NCI-H1417 (cell line): ENCODE data around the gene TTLL1.

Experiments
- DNase-seq, 3 experiments: peaks; one replicate each; lab custom pipeline; 2025; lab: John Stamatoyannopoulos, UW

The TTLL1 gene

GRCh38 chr22:42993651-42994275 lies 95.4 kb downstream of the TTLL1 start:
- no peak for DNase-seq

GRCh38 chr22:42992886-42993479 lies 96.2 kb downstream of the TTLL1 start:
- no peak for DNase-seq

GRCh38 chr22:42992092-42992491 lies 97.1 kb downstream of the TTLL1 start:
- DNase-seq: no peak

DNA sequence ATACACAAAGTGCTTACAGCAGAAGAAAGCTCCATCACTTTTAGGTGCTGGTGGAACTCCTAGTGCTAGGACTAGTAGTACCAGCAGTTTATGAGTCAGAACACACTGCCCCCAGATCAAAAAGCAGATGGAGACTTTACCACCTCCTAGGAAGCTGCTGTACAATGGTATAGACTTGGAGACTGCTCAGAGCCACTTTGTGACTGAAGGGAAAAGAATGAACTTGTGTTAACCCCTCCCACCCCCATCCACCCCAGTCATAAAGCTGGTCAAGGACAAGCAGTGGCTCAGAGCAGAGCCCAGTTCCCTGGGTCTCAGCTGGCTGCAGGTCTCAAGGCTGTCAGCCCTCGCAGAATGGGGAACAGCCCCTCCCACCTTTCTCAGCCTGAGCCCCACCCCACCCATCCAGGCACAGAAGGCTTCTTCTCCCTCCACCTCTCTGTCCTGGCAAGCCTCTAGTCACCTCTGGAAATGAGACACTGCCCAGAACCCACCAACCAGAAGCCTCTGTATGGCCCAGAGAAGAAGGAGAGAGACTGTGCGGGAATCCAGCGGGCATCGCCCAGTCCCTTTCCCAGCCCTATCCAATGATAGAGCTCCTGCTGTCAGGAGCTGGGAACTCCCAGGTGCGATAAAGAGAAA lies 98.1 kb downstream of the TTLL1 start:
- no peak for DNase-seq

- peak in 1 of 3 experiments; percentile 0 for DNase-seq
Measured at GRCh38 chr22:42990131-42990838, 98.9 kb downstream of the TTLL1 start.
